Measurements from ENCODE around the gene TBX5.

TBX5 gene

DNA sequence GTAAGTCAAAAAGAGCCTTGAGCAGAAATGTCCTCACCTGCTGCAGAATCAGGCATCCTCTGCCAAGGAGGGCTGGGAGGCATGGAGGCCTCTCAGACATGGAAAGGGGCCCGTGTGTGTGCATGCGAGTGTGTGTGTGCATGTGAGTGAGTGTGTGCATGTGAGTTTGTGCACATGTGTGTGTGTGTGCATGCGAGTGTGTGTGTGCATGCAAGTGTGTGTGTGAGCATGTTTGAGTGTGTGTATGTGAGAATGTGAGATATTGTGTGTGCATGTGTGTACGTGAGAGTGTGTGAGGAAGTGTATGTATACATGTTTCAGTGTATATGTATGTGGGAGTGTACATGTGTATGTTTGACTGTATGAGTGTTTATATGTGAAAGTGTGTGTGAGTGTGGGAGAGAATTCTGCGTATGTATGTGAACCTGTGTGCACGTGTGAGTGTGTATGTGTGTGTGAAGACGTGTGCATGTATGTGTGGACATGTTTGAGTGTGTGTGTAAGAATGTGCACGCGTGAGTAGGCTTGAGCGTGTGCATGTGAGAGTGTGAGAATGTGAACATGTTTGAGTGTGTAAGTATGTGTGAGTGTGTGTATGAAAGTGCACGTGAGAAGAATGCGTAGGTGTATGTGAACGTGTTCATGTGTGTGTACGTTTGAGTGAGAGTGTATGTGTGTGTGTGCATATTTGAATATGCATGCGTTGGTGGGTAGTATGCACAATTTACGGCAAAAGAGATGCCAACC is 90.8 kb downstream of the TBX5 start:
- no peak for DNase-seq

- DNase-seq, result no peak
Observed at GRCh38 chr12:114314403-114314802, 91.5 kb downstream of the TBX5 start.

GRCh38 chr12:114313910-114314309 is 92.0 kb downstream of the TBX5 start:
- no peak for DNase-seq

- DNase-seq, result peak; percentile 17
Observed at GRCh38 chr12:114311974-114312373, 94.0 kb downstream of the TBX5 start.

DNA sequence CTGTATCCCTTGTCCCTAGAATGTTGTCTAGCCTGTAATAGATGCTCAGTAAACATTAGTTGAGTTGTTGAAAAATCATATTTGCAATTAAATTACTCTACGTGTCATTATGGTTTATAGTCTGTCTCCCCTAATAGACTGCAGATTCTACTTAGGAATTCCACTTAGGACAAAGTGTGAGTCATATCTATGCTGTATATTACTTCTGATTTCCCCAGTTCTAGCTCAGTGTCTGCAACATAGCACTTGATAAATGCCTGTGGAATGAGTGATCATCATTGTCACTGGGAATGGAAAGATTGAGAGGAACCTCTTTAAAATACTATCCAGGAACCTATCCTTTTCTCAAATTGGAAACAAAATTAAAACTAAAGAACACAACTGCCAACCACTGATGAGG is 99.3 kb downstream of the TBX5 start:
- no peak for DNase-seq

DNA sequence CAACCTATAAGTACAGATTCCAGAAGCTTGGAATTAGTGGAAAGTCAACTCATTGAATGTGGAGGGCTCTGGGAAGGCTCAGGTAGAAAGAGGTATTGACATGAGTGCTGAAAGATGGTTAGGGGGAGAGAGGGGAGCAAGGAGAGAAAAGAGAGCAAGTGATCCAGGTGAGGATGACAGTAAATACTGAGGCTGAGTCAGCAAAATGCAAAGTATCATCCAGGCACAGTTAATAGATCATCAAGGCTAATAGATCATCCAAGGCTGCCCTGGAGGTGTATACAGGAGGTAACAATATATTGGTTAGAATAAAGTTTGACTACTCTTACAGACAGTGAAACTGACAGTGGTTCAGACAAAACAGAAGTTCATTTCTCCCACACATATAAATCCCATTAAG is 100.5 kb downstream of the TBX5 start:
- DNase-seq, result no peak
